H9 (cell line): ENCODE measurements around the gene PCGF3. TPM values are rescaled to one million over a fixed set of nuclear protein-coding genes. Genes with fewer than 3 reads are reported as not detected.

Experiments
- DNase-seq: peaks from one replicate; pipeline ENCODE4 v3.0.0-alpha.2; 2017
- H2AFZ ChIP-seq: one replicate; pipeline ENCODE4 v1.6.1; 2013; ENCODE audit warnings: mild to moderate bottlenecking, low read length, control low read depth, moderate library complexity
- H2AK5ac ChIP-seq: 2 replicates; pipeline ENCODE4 v1.6.1; 2013; ENCODE audit warnings: low read length, control low read depth, mixed read lengths; ENCODE audit not compliant: insufficient read length
- H2BK120ac ChIP-seq: one replicate; pipeline ENCODE4 v1.6.1; 2013; ENCODE audit warnings: low read depth, mild to moderate bottlenecking, low read length, control low read depth, inconsistent platforms; ENCODE audit not compliant: poor library complexity, severe bottlenecking
- H2BK12ac ChIP-seq: 2 replicates; pipeline ENCODE4 v1.6.1; 2013; ENCODE audit warnings: low read length, control low read depth, mixed read lengths, low read depth; ENCODE audit not compliant: insufficient read length
- H2BK15ac ChIP-seq: 2 replicates; pipeline ENCODE4 v1.6.1; 2013; ENCODE audit warnings: low read depth, low read length, control low read depth
- H2BK20ac ChIP-seq: one replicate; pipeline ENCODE4 v1.6.1; 2013; ENCODE audit warnings: low read depth, mild to moderate bottlenecking, low read length, control low read depth, inconsistent platforms; ENCODE audit not compliant: poor library complexity, severe bottlenecking
- H2BK5ac ChIP-seq: 2 replicates; pipeline ENCODE4 v1.6.1; 2013; ENCODE audit warnings: low read length, control low read depth, mixed read lengths; ENCODE audit not compliant: insufficient read length
- H3K14ac ChIP-seq: 2 replicates; pipeline ENCODE4 v1.6.1; 2013; ENCODE audit warnings: low read length, control low read depth; ENCODE audit not compliant: insufficient read depth
- H3K18ac ChIP-seq: 2 replicates; pipeline ENCODE4 v1.6.1; 2013; ENCODE audit warnings: low read depth, mild to moderate bottlenecking, mixed read lengths, low read length, control low read depth; ENCODE audit not compliant: insufficient read length
- H3K23ac ChIP-seq: 2 replicates; pipeline ENCODE4 v1.6.1; 2013; ENCODE audit warnings: low read length, control low read depth, mixed read lengths, low read depth; ENCODE audit not compliant: insufficient read length
- H3K23me2 ChIP-seq: 2 replicates; pipeline ENCODE4 v1.6.1; 2013; ENCODE audit warnings: low read depth, mild to moderate bottlenecking, mixed read lengths, low read length, control low read depth; ENCODE audit not compliant: insufficient read length, poor library complexity, severe bottlenecking
- H3K27ac ChIP-seq: 2 replicates; pipeline ENCODE4 v1.5.1; 2013; ENCODE audit warnings: low read length, control low read depth, mixed read lengths, low read depth; ENCODE audit not compliant: insufficient read length
- H3K27me3 ChIP-seq: 2 replicates; pipeline ENCODE4 v1.6.1; 2013; ENCODE audit warnings: low read length, control low read depth, inconsistent platforms; ENCODE audit not compliant: insufficient read depth
- H3K4ac ChIP-seq: 2 replicates; pipeline ENCODE4 v1.6.1; 2013; ENCODE audit warnings: low read depth, mild to moderate bottlenecking, control low read depth, inconsistent platforms, low read length, moderate library complexity
- H3K4me1 ChIP-seq: 2 replicates; pipeline ENCODE4 v1.6.1; 2013; ENCODE audit warnings: low read length, control low read depth, inconsistent platforms; ENCODE audit not compliant: insufficient read depth
- H3K4me2 ChIP-seq: 2 replicates; pipeline ENCODE4 v1.6.1; 2013; ENCODE audit warnings: low read length, control low read depth, mixed read lengths; ENCODE audit not compliant: insufficient read length, insufficient read depth
- H3K56ac ChIP-seq: 2 replicates; pipeline ENCODE4 v1.6.1; 2013; ENCODE audit warnings: low read depth, mild to moderate bottlenecking, mixed read lengths, low read length, control low read depth; ENCODE audit not compliant: insufficient read length
- H3K79me1 ChIP-seq: 2 replicates; pipeline ENCODE4 v1.6.1; 2013; ENCODE audit warnings: low read depth, mild to moderate bottlenecking, moderate library complexity, low read length, control low read depth, inconsistent platforms; ENCODE audit not compliant: insufficient read depth, poor library complexity, severe bottlenecking
- H3K79me2 ChIP-seq: 2 replicates; pipeline ENCODE4 v1.6.1; 2013; ENCODE audit warnings: low read length, control low read depth, inconsistent platforms; ENCODE audit not compliant: insufficient read depth
- H3K9ac ChIP-seq: 2 replicates; pipeline ENCODE4 v1.6.1; 2013; ENCODE audit warnings: low read length, control low read depth, mixed read lengths; ENCODE audit not compliant: insufficient read length; ENCODE audit errors: extremely low read depth
- H3K9me3 ChIP-seq: one replicate; pipeline ENCODE4 v1.6.1; 2013; ENCODE audit warnings: low read depth, low read length, inconsistent platforms; ENCODE audit not compliant: control insufficient read depth
- H3T11ph ChIP-seq: one replicate; pipeline ENCODE4 v1.6.1; 2013; ENCODE audit warnings: mild to moderate bottlenecking, low read length, control low read depth, inconsistent platforms
- H4K20me1 ChIP-seq: one replicate; pipeline ENCODE4 v1.6.1; 2013; ENCODE audit not compliant: control insufficient read depth, insufficient read length, insufficient read depth
- H4K5ac ChIP-seq: 2 replicates; pipeline ENCODE4 v1.6.1; 2013; ENCODE audit warnings: low read depth, mild to moderate bottlenecking, mixed read lengths, low read length, control low read depth; ENCODE audit not compliant: insufficient read length
- H4K8ac ChIP-seq: replicated peaks from 2 replicates; pipeline ENCODE4 v1.6.1; 2013; ENCODE audit warnings: low read length, control low read depth, mixed read lengths, low read depth; ENCODE audit not compliant: insufficient read length
- H4K91ac ChIP-seq: 2 replicates; pipeline ENCODE4 v1.6.1; 2013; ENCODE audit warnings: low read depth, mild to moderate bottlenecking, moderate library complexity, mixed read lengths, low read length, control low read depth; ENCODE audit not compliant: insufficient read length
- H3K27ac Mint-ChIP-seq, 3 experiments: 2 replicates in 2 of 3; 3 replicates in 1 of 3; pipeline ENCODE4 v1.8.0; 2020 to 2021; ENCODE audit warnings: mixed read lengths in 3 of 3, mild to moderate bottlenecking in 1 of 3, moderate library complexity in 1 of 3
- H3K27me3 Mint-ChIP-seq: 2 replicates; pipeline ENCODE4 v1.8.0; 2021; ENCODE audit warnings: low read depth, mild to moderate bottlenecking, moderate library complexity, mixed read lengths
- H3K36me3 Mint-ChIP-seq, 3 experiments: 2 replicates in 2 of 3; 3 replicates in 1 of 3; pipeline ENCODE4 v1.8.0; 2020 to 2021; ENCODE audit warnings: low read depth in 3 of 3, mixed read lengths in 3 of 3; ENCODE audit not compliant: insufficient read depth in 1 of 3
- H3K4me1 Mint-ChIP-seq, 2 experiments: 2 replicates each; pipeline ENCODE4 v1.8.0; 2020; ENCODE audit warnings: mixed read lengths in 2 of 2
- H3K4me3 Mint-ChIP-seq, 2 experiments: 2 replicates in 1 of 2; 3 replicates in 1 of 2; pipeline ENCODE4 v1.8.0; 2020 to 2021; ENCODE audit warnings: mild to moderate bottlenecking in 2 of 2, mixed read lengths in 2 of 2, moderate library complexity in 1 of 2
- H3K9me3 Mint-ChIP-seq, 2 experiments: 2 replicates in 1 of 2; 3 replicates in 1 of 2; pipeline ENCODE4 v1.8.0; 2020; ENCODE audit warnings: mild to moderate bottlenecking in 2 of 2, mixed read lengths in 2 of 2, moderate library complexity in 1 of 2
- WGBS: extraction: QIAGEN DNeasy Blood & Tissue Kit; methylation state at CpG from one replicate; pipeline ENCODE4 v1.1.7; 2013; ENCODE audit warnings: missing lambda C conversion rate, low lambda C conversion rate, mixed read lengths; ENCODE audit not compliant: insufficient read length; ENCODE audit errors: extremely low coverage; 5-methylcytosine and 5-hydroxymethylcytosine counted together
- total RNA-seq: library from RNA; stranded (reverse); gene quantifications from 2 replicates; pipeline ENCODE4 v1.2.1, GENCODE V29; 2021
- TF ChIP-seq, protein P1 (sequence below): fragments of 200-600 bp; sonication (generic); conservative IDR thresholded peaks from 3 replicates; pipeline ENCODE4 v1.8.0; 2021; ENCODE audit warnings: antibody characterized with exemption, mild to moderate bottlenecking

PCGF3 gene
- total RNA-seq, 1 experiment from 2014 or later: 43.1 TPM

DNA sequence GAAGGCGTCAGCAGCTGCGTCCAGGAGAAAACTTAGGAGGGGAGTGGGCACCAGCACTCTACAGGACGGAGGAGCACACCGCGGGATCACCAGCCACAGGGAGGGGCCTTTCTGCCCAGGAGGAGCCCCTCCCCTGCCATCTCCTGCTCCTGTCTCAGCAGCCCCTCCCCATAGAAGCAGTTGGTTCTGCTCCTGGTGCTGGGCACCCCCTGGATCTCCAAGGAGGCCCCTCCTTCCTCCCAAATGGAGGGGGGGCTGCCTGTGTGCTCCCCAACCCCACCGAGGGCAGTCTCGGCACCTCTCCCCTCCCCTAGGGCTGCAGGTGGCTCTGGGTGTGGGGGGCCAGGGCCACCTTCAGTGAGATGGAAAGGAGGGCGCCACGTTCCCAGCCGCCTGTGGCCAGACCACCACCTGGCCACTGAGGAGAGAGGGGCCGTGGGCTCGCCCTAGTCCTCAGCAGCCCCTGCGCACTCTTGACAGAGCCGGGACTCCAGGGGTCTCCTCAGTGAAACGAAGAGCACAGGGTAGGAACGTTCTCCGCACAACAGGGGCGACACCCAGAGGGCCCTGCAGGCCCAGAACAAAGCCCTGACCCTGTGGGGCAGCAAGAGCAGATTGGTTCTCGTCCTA lies 82.5 kb downstream of the PCGF3 start:
- H3K9me3 ChIP-seq: no peaks in the 10 kb centered on the region
- TF ChIP-seq, protein P1, sequence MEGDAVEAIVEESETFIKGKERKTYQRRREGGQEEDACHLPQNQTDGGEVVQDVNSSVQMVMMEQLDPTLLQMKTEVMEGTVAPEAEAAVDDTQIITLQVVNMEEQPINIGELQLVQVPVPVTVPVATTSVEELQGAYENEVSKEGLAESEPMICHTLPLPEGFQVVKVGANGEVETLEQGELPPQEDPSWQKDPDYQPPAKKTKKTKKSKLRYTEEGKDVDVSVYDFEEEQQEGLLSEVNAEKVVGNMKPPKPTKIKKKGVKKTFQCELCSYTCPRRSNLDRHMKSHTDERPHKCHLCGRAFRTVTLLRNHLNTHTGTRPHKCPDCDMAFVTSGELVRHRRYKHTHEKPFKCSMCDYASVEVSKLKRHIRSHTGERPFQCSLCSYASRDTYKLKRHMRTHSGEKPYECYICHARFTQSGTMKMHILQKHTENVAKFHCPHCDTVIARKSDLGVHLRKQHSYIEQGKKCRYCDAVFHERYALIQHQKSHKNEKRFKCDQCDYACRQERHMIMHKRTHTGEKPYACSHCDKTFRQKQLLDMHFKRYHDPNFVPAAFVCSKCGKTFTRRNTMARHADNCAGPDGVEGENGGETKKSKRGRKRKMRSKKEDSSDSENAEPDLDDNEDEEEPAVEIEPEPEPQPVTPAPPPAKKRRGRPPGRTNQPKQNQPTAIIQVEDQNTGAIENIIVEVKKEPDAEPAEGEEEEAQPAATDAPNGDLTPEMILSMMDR: no peak
- no peak overlapping the region for H3K4me2 ChIP-seq
- peaks cover 24% of the 10 kb centered on the region; the same call in 1 of the 2 replicates for H3K27me3 ChIP-seq
- no CpG with 5 or more reads among the region's 19 CpGs for WGBS
- H4K8ac ChIP-seq: no peak overlapping the region
- H3K4me1 Mint-ChIP-seq: peaks cover 17 to 26% of the 10 kb centered on the region in 2 experiments
- H3K27me3 Mint-ChIP-seq: peaks cover 73% of the 10 kb centered on the region
- DNase-seq: no peak
- H3K27ac ChIP-seq: no peak overlapping the region
- no peaks in the 10 kb centered on the region for H4K20me1 ChIP-seq
- H3K4me3 Mint-ChIP-seq: no peak overlapping the region
- no peaks in the 10 kb centered on the region; a peak in 1 of 7 replicates for H3K36me3 Mint-ChIP-seq
- no peak overlapping the region for H3K56ac ChIP-seq
- H2AFZ ChIP-seq: no peak overlapping the region
- no peak overlapping the region for H4K5ac ChIP-seq
- H3K23me2 ChIP-seq: no peaks in the 10 kb centered on the region
- no peak overlapping the region for H2BK5ac ChIP-seq
- H3K79me2 ChIP-seq: no peaks in the 10 kb centered on the region
- no peak overlapping the region for H3K4ac ChIP-seq
- H3K27ac Mint-ChIP-seq: no peak overlapping the region
- H4K91ac ChIP-seq: no peak overlapping the region
- no peak overlapping the region for H2BK120ac ChIP-seq
- H3K9me3 Mint-ChIP-seq: peaks cover 0 to under 1% of the 10 kb centered on the region in 2 experiments; a peak in 1 of 5 replicates
- no peaks in the 10 kb centered on the region for H3K79me1 ChIP-seq
- H2BK15ac ChIP-seq: no peak overlapping the region
- H2AK5ac ChIP-seq: no peak overlapping the region
- H3K18ac ChIP-seq: no peak overlapping the region
- H2BK20ac ChIP-seq: no peak overlapping the region
- no peak overlapping the region for H3K23ac ChIP-seq
- H3K4me1 ChIP-seq: no peaks in the 10 kb centered on the region; the same call in 1 of the 2 replicates
- H3K14ac ChIP-seq: no peak overlapping the region
- H3T11ph ChIP-seq: no peak overlapping the region
- H2BK12ac ChIP-seq: no peak overlapping the region
- no peak overlapping the region for H3K9ac ChIP-seq
